ENCODE results near the gene CPE. TPM values are rescaled to one million over a fixed set of nuclear protein-coding genes. Genes with fewer than 3 reads are reported as not detected.

The CPE gene
- not detected for total RNA-seq

GRCh38 chr4:165378745-165379677, at the start of gene CPE:
Gene CPE, plus strand, starts transcription at chr4:165379008. Its CDS starts 214 bp downstream, at chr4:165379222.

Small RNA genes within 50 kb of the gene (microRNA-seq; reads per million reads assigned to microRNA genes)
- not detected for gene MIR578 (ENCODE audit: borderline microRNAs expressed, borderline replicate concordance)

Other genes with a start within 250 kb of the CPE start
- gene KLHL2, start 171.4 kb upstream of the CPE start, total RNA-seq = 10 to 100 TPM; 39.7 to 46.1 TPM
- 10 to 100 TPM; 76.6 to 76.7 TPM for gene MSMO1, start 51.3 kb upstream of the CPE start, total RNA-seq

All from activated naive CD4-positive, alpha-beta T cell treated with anti-CD3 and anti-CD28 coated beads, Interleukin-2, amount 10 ng/mL, durations not matched to agents 5 hours and 36 hours (primary cell).